ENCODE data around the gene SLC9A3.

SLC9A3 gene

GRCh38 chr5:421287-421880, 102.9 kb downstream of the SLC9A3 start:
- DNase-seq: no peak

- no peak for DNase-seq
Observed at GRCh38 chr5:420632-421286, 103.5 kb downstream of the SLC9A3 start.
